HG03575 (cell line): Measurements from ENCODE around the gene PTGIS.
"Not testable (repeated sequence)": the region's sequence is repeated elsewhere in the genome, so short reads cannot be mapped to it uniquely, and the experiment has no call there.

Experiments used
- ATAC-seq: cut with Tn5 transposase; IDR thresholded peaks from one replicate; pipeline ENCODE4 v1.9.1; 2021; ENCODE audit not compliant: unreplicated experiment, insufficient number of reproducible peaks, low FRiP score; ENCODE audit errors: extremely low read depth

PTGIS gene

DNA sequence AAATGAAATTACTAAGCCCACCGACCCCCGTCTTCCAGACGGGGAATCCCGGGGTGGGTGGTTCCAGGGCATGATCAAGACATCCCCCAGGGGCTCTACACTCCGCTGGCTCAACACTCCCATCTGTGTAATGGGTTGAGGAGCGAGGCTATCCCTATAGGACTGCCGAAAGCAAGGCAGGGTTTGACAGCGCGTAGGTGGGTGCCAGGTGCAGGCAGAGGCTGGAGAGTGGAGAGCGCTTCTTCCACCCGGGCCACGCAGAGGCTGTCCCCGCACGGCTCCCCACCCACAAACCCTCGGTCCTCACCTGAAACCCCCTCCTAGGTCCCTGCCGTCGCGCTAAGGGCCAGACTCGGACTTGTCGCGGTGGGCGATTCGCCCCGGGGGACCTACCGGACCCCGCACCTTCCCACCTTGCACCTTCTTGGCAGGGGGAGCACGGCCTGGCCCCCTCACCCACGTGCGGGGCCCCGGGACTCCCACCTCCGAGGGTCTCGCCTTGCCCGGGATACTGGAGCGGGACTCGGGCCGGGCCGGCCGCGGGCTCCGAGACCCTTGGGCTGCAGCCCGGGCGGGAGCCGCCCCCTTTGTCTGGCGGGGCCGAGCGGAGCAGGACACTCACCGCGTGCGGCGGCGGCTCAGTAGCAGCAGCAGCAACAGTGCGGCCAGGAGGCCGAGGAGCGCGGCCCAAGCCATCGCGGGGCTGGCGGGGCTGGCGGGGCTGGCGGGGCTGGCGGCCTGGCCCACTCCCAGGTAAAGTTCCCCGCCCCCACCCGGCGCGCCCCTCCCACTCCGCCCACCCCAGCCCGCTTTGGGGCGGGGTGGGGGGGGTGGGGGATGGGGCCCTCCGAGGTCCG, at the start of gene PTGIS:
Gene PTGIS, minus strand, starts transcription at position 717 of the 857 bp plus-strand sequence. Its CDS starts 21 bp downstream, at position 696.
- no peak for ATAC-seq

GRCh38 chr20:49617394-49617793, 49.5 kb upstream of the PTGIS start:
- not testable (repeated sequence) for ATAC-seq

GRCh38 chr20:49616154-49617007, 48.4 kb upstream of the PTGIS start:
- no peak for ATAC-seq

DNA sequence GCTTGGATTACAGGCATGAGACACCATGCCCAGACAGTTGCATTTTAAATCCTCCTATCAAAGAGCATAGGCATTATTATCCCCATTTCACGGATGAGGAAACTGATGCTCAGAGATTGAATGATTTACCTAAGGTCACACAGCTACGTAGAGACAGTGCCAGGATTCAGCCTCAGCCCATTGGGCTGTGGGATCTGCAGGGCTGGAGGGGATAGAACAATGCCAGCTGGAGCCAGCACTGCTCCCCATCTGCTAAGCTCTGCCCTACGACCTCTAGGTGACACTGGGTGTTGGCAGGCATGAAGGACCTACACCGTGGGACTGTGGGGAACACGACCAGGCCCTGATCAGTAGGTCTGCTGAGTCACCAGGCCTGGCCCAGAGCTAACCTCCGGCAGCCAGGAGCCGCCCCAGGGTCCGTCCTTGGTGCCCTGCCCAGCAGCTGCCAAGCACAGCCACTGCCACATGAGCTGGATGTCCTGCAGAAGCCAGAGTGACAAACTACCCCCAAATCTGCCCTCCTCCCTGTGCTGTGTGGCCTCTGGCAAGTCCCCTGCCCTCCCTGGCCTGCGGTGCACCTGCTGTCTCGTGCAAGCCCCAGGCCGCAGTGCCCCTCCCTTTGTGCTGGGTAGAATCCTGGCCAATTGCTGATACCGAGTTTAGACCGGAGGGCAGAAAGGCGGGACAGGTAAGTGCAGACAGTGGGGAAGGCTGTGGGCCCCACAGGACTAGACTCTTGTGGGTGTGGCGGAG, 47.6 kb upstream of the PTGIS start:
- ATAC-seq, result no peak

DNA sequence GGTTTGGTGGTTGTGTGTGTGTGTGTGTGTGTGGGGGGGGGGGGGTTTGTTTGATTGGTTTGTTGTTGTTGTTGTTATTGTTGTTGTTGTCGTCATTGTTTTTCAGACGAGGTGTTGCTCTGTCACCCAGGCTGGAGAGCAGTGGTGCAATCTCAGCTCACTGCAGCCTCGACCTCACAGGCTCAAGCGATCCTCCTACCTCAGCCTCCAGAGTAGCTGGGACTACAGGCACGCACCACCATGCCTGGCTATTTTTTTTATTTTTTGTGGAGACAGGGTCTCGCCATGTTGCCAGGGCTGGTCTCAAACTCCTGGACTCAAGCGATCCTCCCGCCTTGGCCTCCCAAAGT, 47.1 kb upstream of the PTGIS start:
- not testable (repeated sequence) for ATAC-seq

DNA sequence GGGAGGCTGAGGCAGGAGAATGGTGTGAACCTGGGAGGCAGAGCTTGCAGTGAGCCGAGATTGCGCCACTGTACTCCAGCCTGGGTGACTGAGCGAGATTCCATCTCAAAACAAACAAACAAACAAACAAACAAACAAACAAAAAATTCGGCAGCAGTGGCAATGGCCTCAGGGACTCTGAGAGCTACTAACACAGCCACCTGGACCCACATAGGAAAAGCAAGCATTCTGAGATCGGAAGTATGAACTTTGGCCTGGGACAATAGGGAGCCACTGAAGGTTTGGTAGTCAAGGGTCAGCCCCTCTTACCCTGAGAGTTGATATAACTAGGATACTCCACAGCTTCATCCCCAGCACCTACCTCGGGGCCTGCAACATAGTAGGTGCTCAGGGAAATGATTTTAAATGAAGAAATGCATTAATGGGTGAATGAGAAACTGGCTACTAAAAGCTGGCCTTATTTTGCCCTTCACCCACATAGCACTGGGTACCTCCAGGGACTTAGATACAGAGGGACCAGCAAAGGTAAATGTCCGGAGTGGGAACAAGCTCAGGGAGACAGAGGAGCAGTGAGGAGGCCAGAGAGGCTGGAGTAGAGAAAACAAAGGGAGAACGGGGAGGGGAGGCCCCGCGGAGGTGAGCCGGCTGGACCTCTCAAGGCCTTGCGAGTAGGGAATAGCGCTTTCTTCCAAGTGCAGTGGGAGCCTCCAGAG, 46.6 kb upstream of the PTGIS start:
- no peak for ATAC-seq

DNA sequence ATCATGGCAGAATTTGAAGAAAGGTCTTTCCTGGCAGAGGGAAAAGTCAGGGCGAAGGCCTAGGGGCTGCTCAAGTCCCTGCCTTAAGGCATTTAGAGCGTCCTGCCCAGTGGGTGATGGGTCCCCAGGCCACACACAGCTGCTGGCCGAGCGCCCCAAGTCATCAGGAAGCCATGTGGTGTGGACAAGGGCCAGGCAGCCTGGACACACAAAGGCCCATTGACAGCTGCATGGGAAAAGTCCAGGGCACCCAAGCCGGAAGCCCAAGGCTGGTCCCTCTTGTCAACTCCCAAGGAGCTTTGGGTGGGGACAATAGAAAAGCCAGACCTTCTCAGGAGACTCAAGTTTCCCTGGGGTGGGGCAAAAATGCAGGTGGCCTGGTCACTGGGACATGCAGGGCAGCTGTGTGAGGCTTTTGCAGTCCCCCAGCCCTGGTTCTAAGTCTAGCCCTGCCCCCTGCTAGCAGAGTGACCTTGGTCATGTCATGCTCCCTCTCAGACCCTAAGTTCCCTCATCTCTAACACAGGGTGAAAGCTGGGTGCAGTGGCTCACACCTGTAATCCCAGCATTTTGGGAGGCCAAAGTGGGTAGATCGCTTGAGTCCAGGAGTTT, 44.3 kb upstream of the PTGIS start:
- no peak for ATAC-seq

GRCh38 chr20:49611539-49612126, 43.7 kb upstream of the PTGIS start:
- ATAC-seq, result not testable (repeated sequence)

DNA sequence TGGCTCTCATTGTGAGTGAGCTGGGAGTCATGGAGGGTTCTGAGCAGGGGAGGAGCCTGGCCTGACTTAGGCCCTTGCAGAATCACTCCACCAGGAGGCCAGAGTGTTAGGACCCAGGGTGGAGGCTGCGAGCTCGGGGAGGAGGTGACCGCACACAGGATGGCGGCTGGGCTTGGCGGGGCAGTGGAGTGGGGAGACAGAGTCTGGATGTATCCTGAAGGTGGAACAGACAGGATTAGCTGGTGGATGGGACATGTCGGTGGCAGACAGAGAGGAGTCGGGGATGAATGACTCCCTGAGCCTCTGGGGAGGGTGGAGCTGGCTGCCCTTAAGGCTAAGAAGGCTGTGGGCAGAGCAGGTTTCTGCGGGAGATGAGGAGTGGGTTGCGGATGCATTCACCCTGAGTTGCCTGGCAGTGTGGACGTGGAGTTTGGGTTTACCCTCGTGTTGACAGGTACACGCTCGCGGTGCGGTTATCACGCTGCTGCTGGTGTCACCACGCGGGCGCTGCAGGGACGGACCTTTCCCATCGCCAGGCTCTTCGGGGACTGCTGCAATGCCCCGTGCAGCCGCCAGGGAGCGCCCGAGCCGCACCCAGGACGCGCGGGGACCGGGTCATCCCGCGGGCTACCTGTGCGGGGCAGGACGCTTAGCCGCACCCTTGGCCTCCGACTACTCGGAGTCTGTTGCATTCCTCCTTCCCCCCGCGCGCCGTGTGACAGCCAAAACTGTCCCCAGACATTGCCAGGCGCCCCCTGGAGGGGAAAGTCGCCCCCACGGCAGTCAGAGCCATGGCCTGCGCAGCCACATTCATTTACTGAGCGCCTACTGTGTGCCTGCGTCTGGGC, 43.0 kb upstream of the PTGIS start:
- ATAC-seq, result no peak

- no peak for ATAC-seq
Observed at GRCh38 chr20:49608752-49609670, 41.1 kb upstream of the PTGIS start.

DNA sequence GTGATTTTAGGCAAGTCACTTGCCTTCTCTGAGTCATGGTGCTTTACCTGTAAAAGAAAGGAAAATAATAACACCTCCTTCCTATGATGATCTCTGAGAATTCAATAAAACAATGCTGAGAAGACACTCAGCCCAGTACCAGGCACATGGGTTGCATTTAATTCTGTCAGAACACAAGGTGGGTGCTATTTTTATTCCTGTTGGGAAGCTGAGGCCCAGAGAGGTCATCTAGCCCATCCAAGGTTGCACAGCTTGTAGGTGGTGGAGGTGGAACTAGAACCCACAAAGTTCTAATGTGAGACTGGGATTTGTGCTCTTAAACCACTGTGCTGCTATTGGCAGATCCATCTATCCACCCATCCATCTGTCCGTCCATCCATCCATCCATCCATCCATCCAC, 39.6 kb upstream of the PTGIS start:
- ATAC-seq, result no peak

DNA sequence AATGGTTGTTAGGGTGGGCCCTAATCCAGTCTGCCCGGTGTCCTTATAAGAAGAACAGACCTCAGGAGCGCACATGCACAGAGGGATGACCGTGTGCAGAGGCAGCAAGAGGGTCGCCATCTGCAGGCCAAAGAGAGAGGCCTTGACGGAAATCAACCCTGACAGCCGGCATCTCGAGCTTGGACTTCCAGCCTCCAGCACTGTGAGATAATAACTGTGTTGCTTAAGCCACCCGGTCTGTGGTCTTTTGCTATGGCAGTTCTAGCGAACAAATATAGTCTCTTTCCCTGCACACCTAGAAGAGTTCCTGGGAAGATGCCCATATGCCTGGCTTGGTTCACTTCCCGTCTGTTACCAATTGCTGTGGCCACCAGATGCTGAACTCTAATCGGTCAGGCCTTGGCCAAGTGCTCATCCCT, 35.3 kb upstream of the PTGIS start:
- ATAC-seq, result no peak

- ATAC-seq, result no peak
Observed at GRCh38 chr20:49602345-49603208, 34.6 kb upstream of the PTGIS start.

GRCh38 chr20:49601153-49601924, 33.4 kb upstream of the PTGIS start:
- ATAC-seq, result no peak

GRCh38 chr20:49599746-49600113, 31.8 kb upstream of the PTGIS start:
- no peak for ATAC-seq
